ENCODE results near the gene NCAPD2.
"Not testable (repeated sequence)": the region's sequence is repeated elsewhere in the genome, so short reads cannot be mapped to it uniquely, and the experiment has no call there.

The NCAPD2 gene

GRCh38 chr12:6464531-6464930 lies 29.4 kb upstream of the NCAPD2 start:
- 92% methylated on average over 6 of the region's 8 CpGs for WGBS (ENCODE audit: insufficient coverage)
- H3K36me3 ChIP-seq (ENCODE audit: control insufficient read depth in 4 of 4, insufficient read depth in 4 of 4, low read length in 3 of 4) = peaks cover 3 to 56% (median 34%) of the 10 kb centered on the region in 4 experiments
- POLR2A ChIA-PET = interaction anchor here (0.8 to 1.6 kb wide), 2 partner anchors 41 to 123 kb away, joined by 3 to 5 read pairs; partner anchors contain the start of gene TNFRSF1A
- H3K27me3 ChIP-seq (replicated peaks in 2 of 5; ENCODE audit: control insufficient read depth in 4 of 5, insufficient read depth in 5 of 5, low read length in 4 of 5) = no peaks in the 10 kb centered on the region
- H3K4me1 ChIP-seq (ENCODE audit: control extremely low read depth in 1 of 4, control insufficient read depth in 4 of 4, insufficient read depth in 4 of 4, low read length in 3 of 4) = peaks cover 22 to 67% (median 57%) of the 10 kb centered on the region in 4 experiments
- DNase-seq = no peak
- peak overlapping the region in 1 of 2 experiments; percentile 54 for H3K27ac ChIP-seq (ENCODE audit: insufficient read depth in 1 of 2, low read depth in 1 of 2, low read length in 2 of 2, poor library complexity in 1 of 2, severe bottlenecking in 2 of 2)
- no peak overlapping the region for H3K4me3 ChIP-seq (ENCODE audit: control insufficient read depth in 1 of 7, extremely low read depth in 1 of 7, insufficient read depth in 4 of 7, low read depth in 2 of 7, low read length in 6 of 7)
- H3K9me3 ChIP-seq (ENCODE audit: control extremely low read depth in 1 of 5, control insufficient read depth in 4 of 5, insufficient read depth in 2 of 5, low read depth in 1 of 5, low read length in 4 of 5) = no peaks in the 10 kb centered on the region
- CTCF ChIA-PET = interaction anchor here (0.8 to 10.4 kb wide), 28 partner anchors 10 to 178 kb away, joined by 3 to 197 read pairs (median 8); partner anchors contain the start of genes CD27 and TAPBPL

DNA sequence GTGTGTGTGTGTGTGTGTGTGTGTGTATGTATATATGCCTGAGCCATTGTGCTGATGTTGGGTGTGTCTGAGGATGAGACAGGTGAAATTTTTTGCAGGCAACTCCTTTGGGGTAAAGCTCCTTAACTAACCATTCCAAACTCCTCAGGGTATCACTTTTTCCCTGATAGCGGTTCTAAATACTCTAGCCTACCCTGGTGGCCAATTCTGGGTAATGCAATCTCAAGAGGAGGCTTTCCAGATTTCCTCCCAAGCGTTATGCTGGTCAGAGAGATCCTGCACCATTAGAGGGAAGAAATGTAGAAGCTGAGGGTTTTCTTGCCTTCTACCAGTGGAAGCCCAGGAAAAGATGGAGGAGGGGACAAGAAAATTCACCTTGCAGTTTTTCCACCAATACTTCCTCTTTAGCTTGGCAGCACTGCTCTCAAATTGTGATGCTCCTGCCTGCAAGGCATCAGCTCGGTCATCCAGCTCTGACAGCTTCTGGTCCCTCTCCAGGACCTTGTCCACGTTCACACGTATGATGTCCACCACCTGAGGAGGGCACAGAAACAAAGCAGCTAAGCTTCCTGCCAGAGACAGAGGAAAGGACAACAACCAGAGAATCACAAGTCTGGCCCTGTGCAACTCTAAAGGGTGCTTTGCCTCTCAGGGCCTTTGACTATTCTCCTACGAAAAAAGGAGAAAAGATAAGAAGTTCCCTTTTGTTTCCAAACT lies 28.3 kb upstream of the NCAPD2 start:
- H3K9me3 ChIP-seq (ENCODE audit: control extremely low read depth in 1 of 5, control insufficient read depth in 4 of 5, insufficient read depth in 2 of 5, low read depth in 1 of 5, low read length in 4 of 5) = no peaks in the 10 kb centered on the region
- H3K27me3 ChIP-seq (replicated peaks in 2 of 5; ENCODE audit: control insufficient read depth in 4 of 5, insufficient read depth in 5 of 5, low read length in 4 of 5) = no peaks in the 10 kb centered on the region
- peak; percentile 66 to 76 (median 73) for DNase-seq
- peaks cover 3 to 51% (median 30%) of the 10 kb centered on the region in 4 experiments for H3K36me3 ChIP-seq (ENCODE audit: control insufficient read depth in 4 of 4, insufficient read depth in 4 of 4, low read length in 3 of 4)
- CTCF ChIA-PET = interaction anchor here (0.6 to 10.4 kb wide), 50 partner anchors 8 to 261 kb away, joined by 3 to 197 read pairs (median 5); partner anchors contain the start of gene TAPBPL
- WGBS (ENCODE audit: insufficient coverage) = 53% methylated on average over 6 of the region's 6 CpGs
- POLR2A ChIA-PET = interaction anchor here (0.5 to 1.6 kb wide), 8 partner anchors 14 to 562 kb away, joined by 3 to 6 read pairs (median 4); partner anchors contain the start of gene TNFRSF1A
- H3K4me1 ChIP-seq (ENCODE audit: control extremely low read depth in 1 of 4, control insufficient read depth in 4 of 4, insufficient read depth in 4 of 4, low read length in 3 of 4) = peaks cover 24 to 62% (median 55%) of the 10 kb centered on the region in 4 experiments
- H3K27ac ChIP-seq (ENCODE audit: insufficient read depth in 1 of 2, low read depth in 1 of 2, low read length in 2 of 2, poor library complexity in 1 of 2, severe bottlenecking in 2 of 2) = no peak overlapping the region
- H3K4me3 ChIP-seq (ENCODE audit: control insufficient read depth in 1 of 7, extremely low read depth in 1 of 7, insufficient read depth in 4 of 7, low read depth in 2 of 7, low read length in 6 of 7) = no peak overlapping the region

GRCh38 chr12:6466184-6466573 lies 27.7 kb upstream of the NCAPD2 start:
- 89% methylated on average over 3 of the region's 5 CpGs for WGBS (ENCODE audit: insufficient coverage)
- Histone ChIP-seq H3K9me3 (ENCODE audit: control extremely low read depth in 1 of 5, control insufficient read depth in 4 of 5, insufficient read depth in 2 of 5, low read depth in 1 of 5, low read length in 4 of 5) (no peaks in the 10 kb centered on the region), H3K27ac (ENCODE audit: insufficient read depth in 1 of 2, low read depth in 1 of 2, low read length in 2 of 2, poor library complexity in 1 of 2, severe bottlenecking in 2 of 2) (no peak overlapping the region), H3K4me1 (ENCODE audit: control extremely low read depth in 1 of 4, control insufficient read depth in 4 of 4, insufficient read depth in 4 of 4, low read length in 3 of 4) (peaks cover 21 to 59% (median 52%) of the 10 kb centered on the region in 4 experiments), H3K4me3 (ENCODE audit: control insufficient read depth in 1 of 7, extremely low read depth in 1 of 7, insufficient read depth in 4 of 7, low read depth in 2 of 7, low read length in 6 of 7) (no peak overlapping the region), H3K27me3 (replicated peaks in 2 of 5; ENCODE audit: control insufficient read depth in 4 of 5, insufficient read depth in 5 of 5, low read length in 4 of 5) (no peaks in the 10 kb centered on the region), H3K36me3 (ENCODE audit: control insufficient read depth in 4 of 4, insufficient read depth in 4 of 4, low read length in 3 of 4) (peaks cover 3 to 45% (median 25%) of the 10 kb centered on the region in 4 experiments)
- ChIA-PET POLR2A (interaction anchor here (0.5 to 1.6 kb wide), 5 partner anchors 40 to 561 kb away, joined by 3 to 6 read pairs (median 5); no protein-coding TSS in a partner anchor), CTCF (interaction anchor here (0.6 to 10.4 kb wide), 41 partner anchors 8 to 262 kb away, joined by 3 to 197 read pairs (median 6); partner anchors contain the start of gene TAPBPL)
- DNase-seq = no peak

DNA sequence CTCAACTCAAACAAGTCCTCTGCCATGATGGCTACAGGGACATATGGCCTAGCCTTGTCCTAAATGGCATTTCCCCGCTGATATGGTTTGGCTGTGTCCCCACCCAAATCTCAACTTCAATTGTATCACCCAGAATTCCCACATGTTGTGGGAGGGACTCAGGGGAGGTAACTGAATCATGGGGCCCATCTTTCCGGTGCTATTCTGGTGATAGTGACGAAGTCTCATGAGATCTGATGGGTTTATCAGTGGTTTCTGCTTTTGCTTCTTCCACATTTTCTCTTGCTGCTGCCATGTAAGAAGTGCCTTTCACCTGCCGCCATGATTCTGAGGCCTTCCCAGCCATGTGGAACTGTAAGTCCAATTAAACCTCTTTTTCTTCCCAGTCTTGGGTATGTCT lies 27.2 kb upstream of the NCAPD2 start:
- not testable (repeated sequence) for H3K27me3 ChIP-seq (replicated peaks in 2 of 5; ENCODE audit: control insufficient read depth in 4 of 5, insufficient read depth in 5 of 5, low read length in 4 of 5); H3K4me3 ChIP-seq (ENCODE audit: control insufficient read depth in 1 of 7, extremely low read depth in 1 of 7, insufficient read depth in 4 of 7, low read depth in 2 of 7, low read length in 6 of 7); DNase-seq; H3K27ac ChIP-seq (ENCODE audit: insufficient read depth in 1 of 2, low read depth in 1 of 2, low read length in 2 of 2, poor library complexity in 1 of 2, severe bottlenecking in 2 of 2); H3K9me3 ChIP-seq (ENCODE audit: control extremely low read depth in 1 of 5, control insufficient read depth in 4 of 5, insufficient read depth in 2 of 5, low read depth in 1 of 5, low read length in 4 of 5)
- ChIA-PET POLR2A (interaction anchor here (1.2 kb wide), 1 partner anchor 41 kb away, joined by 5 read pairs; no protein-coding TSS in a partner anchor), CTCF (interaction anchor here (1.1 to 10.4 kb wide), 9 partner anchors 15 to 144 kb away, joined by 3 to 197 read pairs (median 14); partner anchors contain the start of gene TAPBPL)
- peaks cover 18 to 56% (median 49%) of the 10 kb centered on the region in 4 experiments for H3K4me1 ChIP-seq (ENCODE audit: control extremely low read depth in 1 of 4, control insufficient read depth in 4 of 4, insufficient read depth in 4 of 4, low read length in 3 of 4)
- WGBS (ENCODE audit: insufficient coverage) = 96% methylated on average over 3 of the region's 4 CpGs
- H3K36me3 ChIP-seq (ENCODE audit: control insufficient read depth in 4 of 4, insufficient read depth in 4 of 4, low read length in 3 of 4) = peaks cover 3 to 42% (median 24%) of the 10 kb centered on the region in 4 experiments

- H3K9me3 ChIP-seq (ENCODE audit: control extremely low read depth in 1 of 5, control insufficient read depth in 4 of 5, insufficient read depth in 2 of 5, low read depth in 1 of 5, low read length in 4 of 5); H3K27me3 ChIP-seq (replicated peaks in 2 of 5; ENCODE audit: control insufficient read depth in 4 of 5, insufficient read depth in 5 of 5, low read length in 4 of 5); POLR2A ChIA-PET; DNase-seq; H3K4me3 ChIP-seq (ENCODE audit: control insufficient read depth in 1 of 7, extremely low read depth in 1 of 7, insufficient read depth in 4 of 7, low read depth in 2 of 7, low read length in 6 of 7); H3K27ac ChIP-seq (ENCODE audit: insufficient read depth in 1 of 2, low read depth in 1 of 2, low read length in 2 of 2, poor library complexity in 1 of 2, severe bottlenecking in 2 of 2): not testable (repeated sequence)
- peaks cover 3 to 37% (median 22%) of the 10 kb centered on the region in 4 experiments for H3K36me3 ChIP-seq (ENCODE audit: control insufficient read depth in 4 of 4, insufficient read depth in 4 of 4, low read length in 3 of 4)
- CTCF ChIA-PET = interaction anchor here (1.3 to 3.9 kb wide), 3 partner anchors 43 to 147 kb away, joined by 3 to 19 read pairs (median 4); no protein-coding TSS in a partner anchor
- 99% methylated on average over 8 of the region's 9 CpGs for WGBS (ENCODE audit: insufficient coverage)
- H3K4me1 ChIP-seq (ENCODE audit: control extremely low read depth in 1 of 4, control insufficient read depth in 4 of 4, insufficient read depth in 4 of 4, low read length in 3 of 4) = peaks cover 13 to 46% (median 39%) of the 10 kb centered on the region in 4 experiments
These were observed 26.2 kb upstream of the NCAPD2 start for GRCh38 chr12:6467571-6468282.

DNA sequence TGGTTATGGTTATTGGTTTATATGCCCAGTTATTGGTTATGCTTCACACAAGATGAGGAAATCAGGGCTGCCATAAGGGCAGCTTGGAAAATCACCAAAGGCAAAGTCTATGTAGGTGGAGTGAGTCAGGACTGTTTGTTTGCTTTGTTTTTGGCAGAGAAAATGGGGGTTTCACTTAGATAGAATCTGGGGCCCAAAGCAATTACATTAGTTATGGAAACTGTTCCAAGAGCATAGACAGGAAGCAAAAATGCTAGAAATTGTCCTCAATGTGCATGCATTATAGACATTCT lies 25.7 kb upstream of the NCAPD2 start:
- H3K4me3 ChIP-seq (ENCODE audit: control insufficient read depth in 1 of 7, extremely low read depth in 1 of 7, insufficient read depth in 4 of 7, low read depth in 2 of 7, low read length in 6 of 7) = no peak overlapping the region
- POLR2A ChIA-PET = no interaction called here
- no peak for DNase-seq
- CTCF ChIA-PET = interaction anchor here (1.3 to 3.9 kb wide), 4 partner anchors 44 to 148 kb away, joined by 3 to 19 read pairs (median 5); no protein-coding TSS in a partner anchor
- H3K4me1 ChIP-seq (ENCODE audit: control extremely low read depth in 1 of 4, control insufficient read depth in 4 of 4, insufficient read depth in 4 of 4, low read length in 3 of 4) = peaks cover 11 to 41% (median 34%) of the 10 kb centered on the region in 4 experiments
- peaks cover 3 to 32% (median 19%) of the 10 kb centered on the region in 4 experiments for H3K36me3 ChIP-seq (ENCODE audit: control insufficient read depth in 4 of 4, insufficient read depth in 4 of 4, low read length in 3 of 4)
- H3K27ac ChIP-seq (ENCODE audit: insufficient read depth in 1 of 2, low read depth in 1 of 2, low read length in 2 of 2, poor library complexity in 1 of 2, severe bottlenecking in 2 of 2) = no peak overlapping the region
- no peaks in the 10 kb centered on the region for H3K27me3 ChIP-seq (replicated peaks in 2 of 5; ENCODE audit: control insufficient read depth in 4 of 5, insufficient read depth in 5 of 5, low read length in 4 of 5)
- H3K9me3 ChIP-seq (ENCODE audit: control extremely low read depth in 1 of 5, control insufficient read depth in 4 of 5, insufficient read depth in 2 of 5, low read depth in 1 of 5, low read length in 4 of 5) = no peaks in the 10 kb centered on the region
